Naive B cell (primary cell): Measurements from ENCODE around the gene PACSIN1. TPM values are rescaled to one million over a fixed set of nuclear protein-coding genes. Genes with fewer than 3 reads are reported as not detected.

ENCODE experiments used
- ATAC-seq, 2 donors: fragments of 150-1000 bp; cut with Tn5 transposase; 2 replicates each; pipeline ENCODE4 v1.10.0; 2021; ENCODE audit warnings: low read depth in 2 of 2, mild to moderate bottlenecking in 2 of 2, moderate library complexity in 2 of 2
- DNase-seq: peaks from one replicate; pipeline ENCODE4 v3.0.0; 2022
- H3K27ac Mint-ChIP-seq, 6 donors: one replicate each; pipeline ENCODE4 v1.8.0; 2020 to 2022; ENCODE audit warnings: mild to moderate bottlenecking in 6 of 6, mixed read lengths in 6 of 6, moderate library complexity in 5 of 6, inconsistent platforms in 2 of 6
- H3K27me3 Mint-ChIP-seq, 3 donors: one replicate each; pipeline ENCODE4 v1.8.0; 2021 to 2022; ENCODE audit warnings: mixed read lengths in 3 of 3, mild to moderate bottlenecking in 1 of 3
- H3K36me3 Mint-ChIP-seq, 2 donors: one replicate each; pipeline ENCODE4 v1.8.0; 2020 to 2022; ENCODE audit warnings: mixed read lengths in 2 of 2, inconsistent platforms in 1 of 2, mild to moderate bottlenecking in 1 of 2
- H3K4me1 Mint-ChIP-seq, 3 donors: one replicate each; pipeline ENCODE4 v1.8.0; 2020 to 2022; ENCODE audit warnings: mixed read lengths in 3 of 3, inconsistent platforms in 1 of 3, mild to moderate bottlenecking in 1 of 3, moderate library complexity in 1 of 3
- H3K4me3 Mint-ChIP-seq, 8 donors: one replicate each; pipeline ENCODE4 v1.8.0; 2020 to 2022; ENCODE audit warnings: mild to moderate bottlenecking in 8 of 8, mixed read lengths in 8 of 8, moderate library complexity in 8 of 8, inconsistent platforms in 2 of 8
- H3K9me3 Mint-ChIP-seq, 7 donors: one replicate each; pipeline ENCODE4 v1.8.0; 2020 to 2022; ENCODE audit warnings: mixed read lengths in 7 of 7, mild to moderate bottlenecking in 5 of 7, inconsistent platforms in 2 of 7, moderate library complexity in 1 of 7
- polyA plus RNA-seq, 6 donors: library from polyadenylated mRNA; unstranded; fragments of 300-500 nt; fragmentation: Illumina TruSeq; gene quantifications; one replicate each; pipeline ENCODE4 v1.2.3, GENCODE V29; 2021; ENCODE audit warnings: low read depth in 6 of 6

PACSIN1 gene
- polyA plus RNA-seq, 6 donors from 2014 or later = not detected

- Mint-ChIP-seq H3K9me3 (peaks cover 0 to 21% (median 10%) of the 10 kb centered on the region in 7 donors), H3K27me3 (peaks cover 0 to 15% (median 8%) of the 10 kb centered on the region in 3 donors), H3K4me3 (no peak overlapping the region), H3K4me1 (no peaks in the 10 kb centered on the region), H3K36me3 (no peaks in the 10 kb centered on the region), H3K27ac (no peak overlapping the region)
- no peak for ATAC-seq
- DNase-seq = no peak
Observed at GRCh38 chr6:34497411-34497810, 31.5 kb downstream of the PACSIN1 start.

GRCh38 chr6:34506718-34507117 is 40.8 kb downstream of the PACSIN1 start:
- H3K4me3 Mint-ChIP-seq = no peak overlapping the region
- DNase-seq (no peak), ATAC-seq (no peak)
- H3K36me3 Mint-ChIP-seq = peaks cover 0 to 8% of the 10 kb centered on the region in 2 donors
- no peaks in the 10 kb centered on the region for H3K4me1 Mint-ChIP-seq
- H3K27me3 Mint-ChIP-seq = peaks cover 4 to 14% (median 9%) of the 10 kb centered on the region in 3 donors
- H3K9me3 Mint-ChIP-seq = peaks cover 4 to 20% (median 12%) of the 10 kb centered on the region in 7 donors
- H3K27ac Mint-ChIP-seq = no peak overlapping the region

DNA sequence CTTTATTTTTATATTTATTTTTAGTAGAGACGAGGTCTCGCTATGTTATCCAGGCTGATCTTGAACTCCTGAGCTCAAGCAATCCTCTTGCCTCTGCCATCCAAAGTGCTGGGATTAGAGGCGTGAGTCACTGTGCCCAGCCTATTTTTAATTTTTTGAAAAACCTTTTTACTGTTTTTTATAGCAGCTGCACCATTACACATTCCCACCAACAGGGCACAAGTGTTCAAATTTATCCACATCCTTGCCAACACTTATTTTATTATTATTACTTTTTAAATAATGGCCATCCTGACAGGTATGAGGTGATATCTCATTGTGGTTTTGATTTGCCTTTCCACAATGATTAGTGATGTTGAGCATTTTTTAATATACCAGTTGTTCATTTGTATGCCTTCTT is 42.5 kb downstream of the PACSIN1 start:
- peaks cover 4 to 16% (median 12%) of the 10 kb centered on the region in 7 donors for H3K9me3 Mint-ChIP-seq
- H3K4me1 Mint-ChIP-seq = no peaks in the 10 kb centered on the region
- peaks cover 0 to 8% of the 10 kb centered on the region in 2 donors for H3K36me3 Mint-ChIP-seq
- H3K27me3 Mint-ChIP-seq = peaks cover 9 to 26% (median 17%) of the 10 kb centered on the region in 3 donors
- ATAC-seq (no peak), DNase-seq (no peak)
- H3K27ac Mint-ChIP-seq = no peak overlapping the region
- H3K4me3 Mint-ChIP-seq = no peak overlapping the region

DNA sequence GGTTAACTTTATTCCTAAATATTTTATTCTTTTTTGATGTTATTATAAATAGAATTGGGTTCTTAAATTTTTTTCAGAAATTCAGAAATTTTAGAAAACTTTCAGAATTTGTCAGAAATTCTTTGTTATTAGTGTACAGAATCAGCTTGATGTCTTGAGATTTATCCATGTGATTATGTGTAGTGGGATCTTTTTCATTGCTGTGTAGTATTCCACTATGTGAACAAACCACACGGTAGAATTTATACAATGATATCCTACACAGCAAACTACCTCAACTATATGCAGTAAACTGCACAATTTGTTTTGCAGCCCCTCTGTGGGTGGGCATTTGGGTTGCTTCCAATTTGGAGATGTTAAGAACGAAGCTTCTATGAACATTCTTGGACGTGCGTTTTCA is 43.9 kb downstream of the PACSIN1 start:
- Mint-ChIP-seq H3K4me1 (no peaks in the 10 kb centered on the region), H3K4me3 (no peak overlapping the region), H3K27me3 (peaks cover 10 to 39% (median 31%) of the 10 kb centered on the region in 3 donors), H3K36me3 (peaks cover 0 to 8% of the 10 kb centered on the region in 2 donors), H3K9me3 (peaks cover 4 to 16% (median 12%) of the 10 kb centered on the region in 7 donors), H3K27ac (no peak overlapping the region)
- ATAC-seq (no peak), DNase-seq (no peak)

GRCh38 chr6:34510299-34510698 is 44.4 kb downstream of the PACSIN1 start:
- Mint-ChIP-seq H3K4me3 (no peak overlapping the region), H3K4me1 (no peaks in the 10 kb centered on the region), H3K36me3 (peaks cover 0 to 8% of the 10 kb centered on the region in 2 donors), H3K27me3 (peaks cover 10 to 45% (median 32%) of the 10 kb centered on the region in 3 donors), H3K9me3 (peaks cover 4 to 16% (median 12%) of the 10 kb centered on the region in 7 donors), H3K27ac (no peak overlapping the region)
- no peak for ATAC-seq
- DNase-seq = no peak

DNA sequence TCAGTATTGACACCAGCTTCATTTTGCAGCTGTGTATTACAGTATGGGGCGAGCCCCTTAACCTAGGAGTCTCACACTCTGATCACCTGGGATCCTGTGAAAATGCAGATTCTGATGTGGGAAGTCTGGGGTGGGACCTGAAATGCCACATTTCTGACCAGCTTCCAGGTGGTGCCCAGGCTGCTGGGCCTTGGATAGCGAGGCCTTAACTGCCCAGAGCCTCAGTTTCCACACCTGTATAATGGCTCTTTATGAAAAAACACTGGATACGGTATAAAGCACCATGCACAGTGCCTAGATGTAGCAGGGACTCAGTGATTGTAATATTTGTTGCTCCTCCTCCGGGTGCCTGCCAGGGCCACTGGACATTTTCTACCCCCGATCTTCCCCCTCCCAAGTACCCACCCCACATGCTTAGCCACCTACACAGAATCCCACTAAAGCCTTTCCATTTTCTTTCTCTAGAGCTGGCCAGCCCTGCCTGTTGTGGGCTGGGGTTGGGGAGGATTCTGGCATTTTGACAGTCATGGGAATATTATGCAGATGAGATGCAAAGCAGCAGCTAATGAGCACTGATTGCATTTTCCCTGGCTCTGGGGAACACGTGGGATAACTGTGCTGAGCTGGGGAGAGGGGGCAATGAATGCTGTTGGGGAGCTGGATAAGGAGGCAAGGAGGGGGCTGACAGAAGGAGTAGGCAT is 45.5 kb downstream of the PACSIN1 start:
- H3K9me3 Mint-ChIP-seq = peaks cover 4 to 16% (median 12%) of the 10 kb centered on the region in 7 donors
- H3K4me1 Mint-ChIP-seq = no peaks in the 10 kb centered on the region
- peaks cover 10 to 48% (median 32%) of the 10 kb centered on the region in 3 donors for H3K27me3 Mint-ChIP-seq
- no peak for ATAC-seq
- DNase-seq = no peak
- H3K36me3 Mint-ChIP-seq = peaks cover 0 to 8% of the 10 kb centered on the region in 2 donors
- no peak overlapping the region for H3K4me3 Mint-ChIP-seq
- H3K27ac Mint-ChIP-seq = no peak overlapping the region

DNA sequence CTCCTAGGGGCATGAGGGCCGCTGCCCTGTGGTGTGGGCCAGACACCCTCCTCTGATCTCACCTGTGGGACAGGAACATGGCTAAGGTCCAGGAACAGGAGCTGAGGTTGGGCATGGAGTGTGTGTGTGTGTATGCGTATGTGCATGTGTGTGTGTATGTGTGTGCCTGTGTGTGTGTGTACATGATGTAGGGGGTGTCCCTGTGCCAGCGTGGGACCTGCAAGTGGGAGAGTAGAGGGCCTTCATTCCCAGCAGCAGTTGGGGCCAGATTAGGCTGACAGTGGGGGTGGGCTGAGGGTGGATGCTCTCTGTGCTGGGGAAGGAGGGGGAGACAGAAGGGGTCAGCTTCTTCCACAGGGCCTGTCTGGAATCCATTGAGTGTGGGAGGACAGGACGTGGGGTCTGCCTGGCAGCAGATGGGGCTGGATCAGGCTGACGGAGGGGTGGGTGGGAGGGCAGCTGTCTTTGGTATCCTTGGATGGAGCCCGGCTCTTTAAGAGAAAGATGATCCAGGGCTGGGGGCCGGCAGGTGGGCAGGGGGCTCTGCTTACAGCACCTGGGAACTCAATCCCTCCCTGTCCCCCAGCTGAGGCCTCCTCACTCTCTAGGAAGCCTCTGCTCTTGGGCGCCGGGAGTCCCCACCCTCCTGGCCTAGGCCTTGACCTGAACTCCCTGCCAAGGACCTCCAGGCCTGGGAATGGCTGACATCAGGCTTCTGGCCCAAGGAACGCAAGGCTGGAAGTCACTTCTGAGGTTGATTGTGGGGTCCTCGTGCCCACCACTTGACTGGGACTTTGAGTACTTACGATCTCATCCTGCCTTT is 46.2 kb downstream of the PACSIN1 start:
- no peak overlapping the region for H3K4me3 Mint-ChIP-seq
- H3K4me1 Mint-ChIP-seq = no peaks in the 10 kb centered on the region
- peaks cover 10 to 53% (median 38%) of the 10 kb centered on the region in 3 donors for H3K27me3 Mint-ChIP-seq
- H3K27ac Mint-ChIP-seq = peak overlapping the region in 1 of 6 donors; percentile 16
- H3K9me3 Mint-ChIP-seq = peaks cover 4 to 16% (median 12%) of the 10 kb centered on the region in 7 donors
- ATAC-seq (no peak), DNase-seq (no peak)
- H3K36me3 Mint-ChIP-seq = peaks cover 0 to 8% of the 10 kb centered on the region in 2 donors

- peak overlapping the region in 1 of 6 donors; percentile 38 for H3K27ac Mint-ChIP-seq
- peaks cover 4 to 16% (median 12%) of the 10 kb centered on the region in 7 donors for H3K9me3 Mint-ChIP-seq
- H3K27me3 Mint-ChIP-seq = peaks cover 10 to 59% (median 44%) of the 10 kb centered on the region in 3 donors
- no peak for DNase-seq
- H3K36me3 Mint-ChIP-seq = peaks cover 0 to 8% of the 10 kb centered on the region in 2 donors
- H3K4me1 Mint-ChIP-seq = peaks cover 0 to 2% (median 0%) of the 10 kb centered on the region in 3 donors
- no peak overlapping the region for H3K4me3 Mint-ChIP-seq
- no peak for ATAC-seq
Observed at GRCh38 chr6:34512738-34513115, 46.9 kb downstream of the PACSIN1 start.

GRCh38 chr6:34513646-34514045 is 47.8 kb downstream of the PACSIN1 start:
- Mint-ChIP-seq H3K27ac (no peak overlapping the region), H3K36me3 (peaks cover 0 to 8% of the 10 kb centered on the region in 2 donors)

DNA sequence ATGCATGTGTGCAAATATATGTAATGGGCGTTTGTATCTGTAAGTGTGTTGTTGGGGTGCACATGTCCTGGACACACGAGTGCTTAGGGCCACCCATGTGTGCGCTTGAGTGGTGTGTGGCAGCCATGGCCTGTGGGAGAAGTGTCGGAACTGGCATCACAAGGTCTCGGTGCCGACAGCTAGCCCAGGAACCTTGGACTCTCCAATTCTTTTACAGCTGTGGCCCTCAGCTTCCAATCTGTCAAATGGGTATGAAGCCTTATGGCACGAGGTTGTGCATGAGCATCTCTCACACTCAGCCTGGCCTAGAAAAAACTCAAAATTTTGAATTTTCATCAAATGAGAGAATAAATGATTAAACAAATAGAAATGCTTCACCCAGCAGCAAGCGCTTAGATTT is 48.2 kb downstream of the PACSIN1 start:
- peaks cover 0 to 8% of the 10 kb centered on the region in 2 donors for H3K36me3 Mint-ChIP-seq
- peaks cover 4 to 14% (median 9%) of the 10 kb centered on the region in 7 donors for H3K9me3 Mint-ChIP-seq
- H3K27me3 Mint-ChIP-seq = peaks cover 10 to 69% (median 47%) of the 10 kb centered on the region in 3 donors
- peak overlapping the region in 1 of 6 donors; percentile 44 for H3K27ac Mint-ChIP-seq
- ATAC-seq = no peak
- no peak for DNase-seq
- H3K4me1 Mint-ChIP-seq = peaks cover 0 to 3% (median 0%) of the 10 kb centered on the region in 3 donors
- H3K4me3 Mint-ChIP-seq = no peak overlapping the region

More at GRCh38 chr6:34513646-34514045, 47.8 kb downstream of the PACSIN1 start:
- H3K4me1 Mint-ChIP-seq = peaks cover 0 to 3% (median 0%) of the 10 kb centered on the region in 3 donors
- ATAC-seq (no peak), DNase-seq (no peak)
- no peak overlapping the region for H3K4me3 Mint-ChIP-seq
- H3K9me3 Mint-ChIP-seq = peaks cover 4 to 16% (median 12%) of the 10 kb centered on the region in 7 donors
- peaks cover 10 to 66% (median 47%) of the 10 kb centered on the region in 3 donors for H3K27me3 Mint-ChIP-seq

- ATAC-seq = no peak
- DNase-seq = no peak
- no peak overlapping the region for H3K27ac Mint-ChIP-seq
- H3K27me3 Mint-ChIP-seq = peaks cover 10 to 71% (median 47%) of the 10 kb centered on the region in 3 donors
- H3K4me1 Mint-ChIP-seq = peaks cover 0 to 3% (median 0%) of the 10 kb centered on the region in 3 donors
- peaks cover 0 to 8% of the 10 kb centered on the region in 2 donors for H3K36me3 Mint-ChIP-seq
- no peak overlapping the region for H3K4me3 Mint-ChIP-seq
- H3K9me3 Mint-ChIP-seq = peaks cover 4 to 9% (median 6%) of the 10 kb centered on the region in 7 donors
Observed at GRCh38 chr6:34514593-34515472, 49.0 kb downstream of the PACSIN1 start.

GRCh38 chr6:34515473-34516387 is 49.9 kb downstream of the PACSIN1 start:
- Mint-ChIP-seq H3K27ac (no peak overlapping the region), H3K36me3 (peaks cover 0 to 1% of the 10 kb centered on the region in 2 donors), H3K9me3 (peaks cover 0 to 1% (median 0%) of the 10 kb centered on the region in 7 donors), H3K27me3 (peaks cover 5 to 69% (median 47%) of the 10 kb centered on the region in 3 donors), H3K4me3 (no peak overlapping the region), H3K4me1 (peaks cover 0 to 3% (median 0%) of the 10 kb centered on the region in 3 donors)
- ATAC-seq (no peak), DNase-seq (no peak)
